ENCODE data around the gene S100B.

- no peak for TF ChIP-seq TAF1 (conservative IDR thresholded peaks at IDR 0.05)
- TF ChIP-seq YY1 (IDR thresholded peaks at IDR 0.05), result no peak
- TF ChIP-seq RAD21 (IDR thresholded peaks at IDR 0.05), result no peak
- TF ChIP-seq, protein P1, sequence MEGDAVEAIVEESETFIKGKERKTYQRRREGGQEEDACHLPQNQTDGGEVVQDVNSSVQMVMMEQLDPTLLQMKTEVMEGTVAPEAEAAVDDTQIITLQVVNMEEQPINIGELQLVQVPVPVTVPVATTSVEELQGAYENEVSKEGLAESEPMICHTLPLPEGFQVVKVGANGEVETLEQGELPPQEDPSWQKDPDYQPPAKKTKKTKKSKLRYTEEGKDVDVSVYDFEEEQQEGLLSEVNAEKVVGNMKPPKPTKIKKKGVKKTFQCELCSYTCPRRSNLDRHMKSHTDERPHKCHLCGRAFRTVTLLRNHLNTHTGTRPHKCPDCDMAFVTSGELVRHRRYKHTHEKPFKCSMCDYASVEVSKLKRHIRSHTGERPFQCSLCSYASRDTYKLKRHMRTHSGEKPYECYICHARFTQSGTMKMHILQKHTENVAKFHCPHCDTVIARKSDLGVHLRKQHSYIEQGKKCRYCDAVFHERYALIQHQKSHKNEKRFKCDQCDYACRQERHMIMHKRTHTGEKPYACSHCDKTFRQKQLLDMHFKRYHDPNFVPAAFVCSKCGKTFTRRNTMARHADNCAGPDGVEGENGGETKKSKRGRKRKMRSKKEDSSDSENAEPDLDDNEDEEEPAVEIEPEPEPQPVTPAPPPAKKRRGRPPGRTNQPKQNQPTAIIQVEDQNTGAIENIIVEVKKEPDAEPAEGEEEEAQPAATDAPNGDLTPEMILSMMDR (IDR thresholded peaks at IDR 0.05; ENCODE audit: low read depth, low read length, missing input control), result no peak
- TF ChIP-seq, protein P2, sequence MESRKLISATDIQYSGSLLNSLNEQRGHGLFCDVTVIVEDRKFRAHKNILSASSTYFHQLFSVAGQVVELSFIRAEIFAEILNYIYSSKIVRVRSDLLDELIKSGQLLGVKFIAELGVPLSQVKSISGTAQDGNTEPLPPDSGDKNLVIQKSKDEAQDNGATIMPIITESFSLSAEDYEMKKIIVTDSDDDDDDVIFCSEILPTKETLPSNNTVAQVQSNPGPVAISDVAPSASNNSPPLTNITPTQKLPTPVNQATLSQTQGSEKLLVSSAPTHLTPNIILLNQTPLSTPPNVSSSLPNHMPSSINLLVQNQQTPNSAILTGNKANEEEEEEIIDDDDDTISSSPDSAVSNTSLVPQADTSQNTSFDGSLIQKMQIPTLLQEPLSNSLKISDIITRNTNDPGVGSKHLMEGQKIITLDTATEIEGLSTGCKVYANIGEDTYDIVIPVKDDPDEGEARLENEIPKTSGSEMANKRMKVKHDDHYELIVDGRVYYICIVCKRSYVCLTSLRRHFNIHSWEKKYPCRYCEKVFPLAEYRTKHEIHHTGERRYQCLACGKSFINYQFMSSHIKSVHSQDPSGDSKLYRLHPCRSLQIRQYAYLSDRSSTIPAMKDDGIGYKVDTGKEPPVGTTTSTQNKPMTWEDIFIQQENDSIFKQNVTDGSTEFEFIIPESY (IDR thresholded peaks at IDR 0.05), result no peak
- TF ChIP-seq MAX (IDR thresholded peaks at IDR 0.05), result no peak
- TF ChIP-seq ATF3 (IDR thresholded peaks at IDR 0.05), result no peak
- TF ChIP-seq, protein P3, sequence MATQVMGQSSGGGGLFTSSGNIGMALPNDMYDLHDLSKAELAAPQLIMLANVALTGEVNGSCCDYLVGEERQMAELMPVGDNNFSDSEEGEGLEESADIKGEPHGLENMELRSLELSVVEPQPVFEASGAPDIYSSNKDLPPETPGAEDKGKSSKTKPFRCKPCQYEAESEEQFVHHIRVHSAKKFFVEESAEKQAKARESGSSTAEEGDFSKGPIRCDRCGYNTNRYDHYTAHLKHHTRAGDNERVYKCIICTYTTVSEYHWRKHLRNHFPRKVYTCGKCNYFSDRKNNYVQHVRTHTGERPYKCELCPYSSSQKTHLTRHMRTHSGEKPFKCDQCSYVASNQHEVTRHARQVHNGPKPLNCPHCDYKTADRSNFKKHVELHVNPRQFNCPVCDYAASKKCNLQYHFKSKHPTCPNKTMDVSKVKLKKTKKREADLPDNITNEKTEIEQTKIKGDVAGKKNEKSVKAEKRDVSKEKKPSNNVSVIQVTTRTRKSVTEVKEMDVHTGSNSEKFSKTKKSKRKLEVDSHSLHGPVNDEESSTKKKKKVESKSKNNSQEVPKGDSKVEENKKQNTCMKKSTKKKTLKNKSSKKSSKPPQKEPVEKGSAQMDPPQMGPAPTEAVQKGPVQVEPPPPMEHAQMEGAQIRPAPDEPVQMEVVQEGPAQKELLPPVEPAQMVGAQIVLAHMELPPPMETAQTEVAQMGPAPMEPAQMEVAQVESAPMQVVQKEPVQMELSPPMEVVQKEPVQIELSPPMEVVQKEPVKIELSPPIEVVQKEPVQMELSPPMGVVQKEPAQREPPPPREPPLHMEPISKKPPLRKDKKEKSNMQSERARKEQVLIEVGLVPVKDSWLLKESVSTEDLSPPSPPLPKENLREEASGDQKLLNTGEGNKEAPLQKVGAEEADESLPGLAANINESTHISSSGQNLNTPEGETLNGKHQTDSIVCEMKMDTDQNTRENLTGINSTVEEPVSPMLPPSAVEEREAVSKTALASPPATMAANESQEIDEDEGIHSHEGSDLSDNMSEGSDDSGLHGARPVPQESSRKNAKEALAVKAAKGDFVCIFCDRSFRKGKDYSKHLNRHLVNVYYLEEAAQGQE (IDR thresholded peaks at IDR 0.05), result no peak
- TF ChIP-seq HNF4G (IDR thresholded peaks at IDR 0.05), result no peak
- no peak for TF ChIP-seq SP1 (IDR thresholded peaks at IDR 0.05)
- TF ChIP-seq NR2F2 (IDR thresholded peaks at IDR 0.05), result no peak
- no peak for TF ChIP-seq RXRA (IDR thresholded peaks at IDR 0.05)
- TF ChIP-seq JUND (IDR thresholded peaks at IDR 0.05), result no peak
- TF ChIP-seq FOXA1 (IDR thresholded peaks at IDR 0.05), result no peak
These were observed 32.0 kb downstream of the S100B start for GRCh38 chr21:46572850-46573249.
